ENCODE measurements around the gene EREG.

EREG gene

DNA sequence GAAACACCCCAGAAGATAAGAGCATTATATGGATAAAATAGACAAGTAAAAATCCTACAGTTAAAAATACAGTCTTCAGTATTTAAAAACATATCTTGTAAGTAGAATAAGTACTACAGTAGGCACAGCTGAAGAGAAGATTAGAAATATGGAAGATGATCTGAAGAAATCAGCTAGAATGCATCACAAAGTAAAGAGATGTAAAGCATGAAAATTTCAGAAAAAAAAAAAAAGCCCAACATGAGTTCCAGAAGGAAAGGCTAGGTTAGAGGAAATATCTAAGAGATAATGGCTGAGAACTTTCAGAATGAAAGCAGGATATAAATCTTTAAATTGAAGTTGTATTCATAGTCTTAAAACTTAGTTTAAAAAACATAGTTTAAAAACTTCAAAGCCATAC, 35.6 kb upstream of the EREG start:
- TF ChIP-seq, protein P1, sequence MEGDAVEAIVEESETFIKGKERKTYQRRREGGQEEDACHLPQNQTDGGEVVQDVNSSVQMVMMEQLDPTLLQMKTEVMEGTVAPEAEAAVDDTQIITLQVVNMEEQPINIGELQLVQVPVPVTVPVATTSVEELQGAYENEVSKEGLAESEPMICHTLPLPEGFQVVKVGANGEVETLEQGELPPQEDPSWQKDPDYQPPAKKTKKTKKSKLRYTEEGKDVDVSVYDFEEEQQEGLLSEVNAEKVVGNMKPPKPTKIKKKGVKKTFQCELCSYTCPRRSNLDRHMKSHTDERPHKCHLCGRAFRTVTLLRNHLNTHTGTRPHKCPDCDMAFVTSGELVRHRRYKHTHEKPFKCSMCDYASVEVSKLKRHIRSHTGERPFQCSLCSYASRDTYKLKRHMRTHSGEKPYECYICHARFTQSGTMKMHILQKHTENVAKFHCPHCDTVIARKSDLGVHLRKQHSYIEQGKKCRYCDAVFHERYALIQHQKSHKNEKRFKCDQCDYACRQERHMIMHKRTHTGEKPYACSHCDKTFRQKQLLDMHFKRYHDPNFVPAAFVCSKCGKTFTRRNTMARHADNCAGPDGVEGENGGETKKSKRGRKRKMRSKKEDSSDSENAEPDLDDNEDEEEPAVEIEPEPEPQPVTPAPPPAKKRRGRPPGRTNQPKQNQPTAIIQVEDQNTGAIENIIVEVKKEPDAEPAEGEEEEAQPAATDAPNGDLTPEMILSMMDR (IDR thresholded peaks at IDR 0.05; ENCODE audit: low read depth, low read length, missing control alignments), result no peak
- no peak for DNase-seq (ENCODE audit: low read depth)
- no peak overlapping the region for H3K4me3 ChIP-seq (ENCODE audit: low read depth, low read length)

DNA sequence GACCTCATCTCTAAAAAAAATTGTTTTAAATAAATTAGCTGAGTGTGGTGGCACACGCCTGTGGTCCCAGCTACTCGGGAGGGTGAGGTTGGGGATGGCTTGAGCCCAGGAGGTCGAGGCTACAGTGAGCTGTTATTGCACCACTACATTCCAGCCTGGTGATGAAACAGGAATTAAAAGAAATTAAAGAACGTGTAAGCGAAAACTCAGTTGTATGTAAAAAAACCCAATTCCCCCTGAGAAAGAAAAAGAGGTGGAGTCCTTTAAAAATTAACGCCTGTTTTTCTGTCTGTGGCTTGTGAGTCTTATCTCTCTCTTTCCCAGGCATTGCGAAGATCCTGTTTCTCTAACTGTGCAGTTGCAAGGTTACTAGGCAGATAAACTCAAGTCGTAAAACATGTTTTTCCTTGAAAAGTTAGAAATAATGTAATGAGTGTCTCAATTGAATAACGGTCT, 34.6 kb upstream of the EREG start:
- TF ChIP-seq, protein P1 (IDR thresholded peaks at IDR 0.05; ENCODE audit: low read depth, low read length, missing control alignments), result no peak
- H3K4me3 ChIP-seq (ENCODE audit: low read depth, low read length), result no peak overlapping the region
- no peak for DNase-seq (ENCODE audit: low read depth)

DNA sequence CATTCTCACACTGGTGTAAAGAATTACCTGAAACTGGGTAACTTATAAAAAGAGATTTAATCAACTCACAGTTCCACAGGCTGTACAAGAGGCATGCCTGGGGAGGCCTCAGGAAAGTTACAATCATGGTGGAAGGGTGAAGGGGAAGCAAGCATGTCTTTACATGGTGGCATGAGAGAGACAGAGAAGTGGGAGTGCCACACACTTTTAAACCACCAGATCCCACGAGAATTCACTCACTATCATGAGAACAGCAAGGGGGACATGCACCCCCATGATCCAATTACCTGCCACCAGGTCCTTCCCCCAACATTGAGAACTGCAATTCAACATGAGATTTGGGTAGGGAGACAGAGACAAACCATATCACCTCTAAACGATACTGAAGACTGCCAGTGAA, 33.7 kb upstream of the EREG start:
- TF ChIP-seq, protein P1 (IDR thresholded peaks at IDR 0.05; ENCODE audit: low read depth, low read length, missing control alignments), result no peak
- no peak for DNase-seq (ENCODE audit: low read depth)
- no peak overlapping the region for H3K4me3 ChIP-seq (ENCODE audit: low read depth, low read length)

DNA sequence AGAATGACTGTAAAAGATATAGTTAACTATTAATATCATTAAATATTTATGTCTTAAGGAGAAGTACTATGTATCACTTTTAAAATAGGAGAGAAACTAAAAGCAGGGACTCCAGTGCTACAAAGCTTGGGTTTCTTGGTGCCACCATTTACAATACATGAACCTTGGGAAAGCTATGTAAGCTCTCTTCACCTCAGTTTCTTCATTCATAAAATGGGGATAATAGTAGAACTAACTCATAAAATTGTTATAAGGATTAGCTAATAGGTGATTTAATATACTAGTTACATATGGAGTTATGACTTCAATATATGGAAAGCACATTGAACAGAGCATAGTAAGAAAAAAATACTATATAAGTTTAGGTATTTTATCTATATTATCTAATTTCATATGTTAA, 33.0 kb upstream of the EREG start:
- DNase-seq (ENCODE audit: low read depth), result no peak
- no peak overlapping the region for H3K4me3 ChIP-seq (ENCODE audit: low read depth, low read length)
- TF ChIP-seq, protein P1 (IDR thresholded peaks at IDR 0.05; ENCODE audit: low read depth, low read length, missing control alignments), result no peak

DNA sequence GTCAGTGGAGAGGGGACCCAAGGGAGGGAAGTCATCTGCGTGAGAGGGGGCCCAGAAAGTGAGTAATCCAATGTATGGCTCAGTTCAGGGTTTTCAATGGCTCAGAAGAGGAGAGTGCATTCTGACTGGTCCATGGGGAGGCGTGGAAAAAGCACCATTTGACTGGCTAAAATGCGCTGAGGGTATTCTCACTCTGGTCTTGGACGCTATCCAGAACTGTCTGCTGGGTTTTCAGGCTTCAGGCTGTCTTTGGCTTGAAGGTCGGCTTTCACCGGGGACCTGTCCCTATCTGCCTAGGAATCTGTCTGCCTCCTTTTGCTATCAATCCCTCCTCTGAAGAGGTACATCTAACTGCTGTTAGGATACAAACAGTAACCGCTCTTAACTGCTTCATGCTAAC, 30.3 kb upstream of the EREG start:
- DNase-seq (ENCODE audit: low read depth), result no peak
- no peak overlapping the region for H3K4me3 ChIP-seq (ENCODE audit: low read depth, low read length)
- TF ChIP-seq, protein P1 (IDR thresholded peaks at IDR 0.05; ENCODE audit: low read depth, low read length, missing control alignments), result no peak

DNA sequence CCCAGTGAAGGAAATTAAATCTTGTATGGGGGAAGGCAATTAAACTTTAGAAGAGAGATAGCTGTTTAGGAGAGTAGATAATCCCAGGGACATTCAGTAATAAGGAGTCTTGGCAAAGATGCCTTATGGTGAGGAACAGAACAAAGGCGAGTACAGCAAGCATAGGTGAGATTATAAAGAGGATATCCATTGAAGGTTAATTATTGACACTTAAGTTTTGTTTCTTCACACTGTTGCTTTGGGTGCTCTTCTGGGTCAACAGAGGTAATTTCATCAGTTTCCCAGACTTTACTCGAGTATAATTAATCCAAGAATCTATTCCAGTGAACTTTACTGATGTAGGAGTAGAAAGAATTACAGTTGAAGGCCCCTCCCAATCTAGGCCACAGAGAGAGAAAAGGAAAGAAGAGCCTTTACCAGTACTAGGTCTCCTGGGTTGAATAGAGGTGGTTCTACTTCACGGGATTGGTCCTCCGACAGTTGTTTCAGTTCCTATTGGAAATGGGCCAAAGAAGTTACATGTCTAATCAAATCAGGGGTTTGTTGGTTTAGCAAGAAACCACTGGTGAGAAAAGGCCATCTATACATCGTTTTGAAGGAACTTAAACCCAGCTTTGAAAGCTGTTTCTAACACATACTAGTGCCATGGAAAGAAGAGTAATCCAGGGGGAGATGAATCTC, 29.5 kb upstream of the EREG start:
- DNase-seq (ENCODE audit: low read depth), result peak; percentile 27
- H3K4me3 ChIP-seq (ENCODE audit: low read depth, low read length), result no peak overlapping the region
- TF ChIP-seq, protein P1 (IDR thresholded peaks at IDR 0.05; ENCODE audit: low read depth, low read length, missing control alignments), result no peak

DNA sequence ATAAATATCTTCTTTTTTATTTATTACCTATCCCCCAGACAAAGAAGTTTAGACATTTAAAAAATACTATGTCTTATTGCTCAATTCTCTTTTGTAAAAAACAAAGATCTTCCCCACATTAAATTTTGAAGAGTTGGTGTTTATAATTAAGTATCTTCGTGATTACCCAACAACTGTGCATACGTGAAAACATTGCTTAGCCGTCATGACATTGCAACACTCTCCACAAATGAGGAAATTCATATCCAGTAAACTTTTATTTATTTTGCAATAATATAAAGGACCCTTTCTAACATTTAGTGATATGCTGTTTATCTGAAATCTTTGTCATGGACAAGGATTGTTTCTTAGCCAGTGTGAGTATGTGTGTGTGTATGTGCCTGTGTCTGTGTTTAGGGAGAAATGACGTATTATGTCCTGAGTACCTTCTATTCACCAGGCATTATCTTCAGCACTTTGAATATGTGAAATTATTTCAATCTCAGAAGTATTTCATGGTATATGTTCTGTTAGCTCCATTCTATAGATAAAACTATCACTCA, 26.1 kb upstream of the EREG start:
- DNase-seq (ENCODE audit: low read depth), result no peak
- TF ChIP-seq, protein P1 (IDR thresholded peaks at IDR 0.05; ENCODE audit: low read depth, low read length, missing control alignments), result no peak
- no peak overlapping the region for H3K4me3 ChIP-seq (ENCODE audit: low read depth, low read length)

Data from GM12864 (cell line).